Coronary artery (tissue), 2 donors: Measurements from ENCODE around the gene DYRK1B.
"Not testable (repeated sequence)": the region's sequence is repeated elsewhere in the genome, so short reads cannot be mapped to it uniquely, and the experiment has no call there.

Source experiments
- DNase-seq: peaks from one replicate; pipeline ENCODE4 v3.0.0-alpha.2; 2017; ENCODE audit warnings: low spot score
- H3K27ac ChIP-seq, 2 donors: fragments of 200-600 bp; sonication (generic); one replicate each; pipeline ENCODE4 v1.5.1; 2016 to 2019
- H3K4me3 ChIP-seq: fragments of 200-600 bp; sonication (generic); 2 replicates; pipeline ENCODE4 v1.5.1; 2016; ENCODE audit warnings: mild to moderate bottlenecking, moderate library complexity
- TF ChIP-seq, protein P1 (sequence below): fragments of 200-600 bp; sonication (generic); IDR thresholded peaks from one replicate; pipeline ENCODE4 v1.5.1; 2019; ENCODE audit warnings: antibody characterized with exemption

DYRK1B gene

DNA sequence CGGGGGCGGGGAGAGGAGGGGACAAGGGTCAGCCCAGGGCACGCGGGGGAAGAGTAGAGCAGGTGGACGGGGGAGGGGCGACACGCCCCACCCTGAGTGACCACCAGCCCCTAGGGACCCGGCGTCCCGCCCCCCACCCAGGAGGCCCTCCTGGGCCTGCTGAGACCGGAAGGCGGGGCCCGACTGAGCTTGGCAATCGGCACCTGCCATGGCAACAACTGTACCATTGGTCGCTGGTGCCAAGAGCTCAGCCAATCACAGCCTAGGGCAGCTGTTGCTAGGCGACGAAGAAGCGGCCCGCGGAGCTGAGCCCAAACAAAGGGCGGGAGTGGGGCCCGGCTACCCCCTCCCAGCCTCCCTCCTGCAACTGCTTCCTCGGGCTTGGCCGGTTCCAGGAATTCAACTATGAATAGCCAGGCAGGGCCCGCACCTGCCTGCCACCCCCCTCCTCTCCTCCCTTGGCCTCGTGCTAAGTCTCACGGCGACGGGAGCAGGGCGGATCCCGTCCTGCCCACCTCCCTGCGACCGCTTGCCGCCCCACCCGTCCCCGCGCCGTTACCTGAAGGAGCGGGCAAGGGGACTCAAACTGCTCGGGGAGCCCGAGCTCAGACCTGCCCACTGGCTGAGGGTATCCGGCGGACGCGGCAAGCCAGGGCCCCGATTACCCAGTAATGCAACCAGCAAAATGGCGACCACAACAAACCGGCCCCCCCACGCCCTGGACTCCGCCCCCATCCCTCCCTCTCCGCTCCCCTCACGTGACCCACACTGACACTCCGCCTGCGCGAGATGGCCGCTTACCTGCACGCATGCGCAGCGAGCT is at the start of gene DYRK1B:
Gene DYRK1B, minus strand, starts transcription at position 699 of the 823 bp plus-strand sequence. CDS start 2,295 bp downstream, outside the sequence.
- peak within 1 kb of the TSS; percentile 90 to 93 for H3K27ac ChIP-seq
- peak within 1 kb of the TSS; percentile 95 for H3K4me3 ChIP-seq
- TF ChIP-seq, protein P1, sequence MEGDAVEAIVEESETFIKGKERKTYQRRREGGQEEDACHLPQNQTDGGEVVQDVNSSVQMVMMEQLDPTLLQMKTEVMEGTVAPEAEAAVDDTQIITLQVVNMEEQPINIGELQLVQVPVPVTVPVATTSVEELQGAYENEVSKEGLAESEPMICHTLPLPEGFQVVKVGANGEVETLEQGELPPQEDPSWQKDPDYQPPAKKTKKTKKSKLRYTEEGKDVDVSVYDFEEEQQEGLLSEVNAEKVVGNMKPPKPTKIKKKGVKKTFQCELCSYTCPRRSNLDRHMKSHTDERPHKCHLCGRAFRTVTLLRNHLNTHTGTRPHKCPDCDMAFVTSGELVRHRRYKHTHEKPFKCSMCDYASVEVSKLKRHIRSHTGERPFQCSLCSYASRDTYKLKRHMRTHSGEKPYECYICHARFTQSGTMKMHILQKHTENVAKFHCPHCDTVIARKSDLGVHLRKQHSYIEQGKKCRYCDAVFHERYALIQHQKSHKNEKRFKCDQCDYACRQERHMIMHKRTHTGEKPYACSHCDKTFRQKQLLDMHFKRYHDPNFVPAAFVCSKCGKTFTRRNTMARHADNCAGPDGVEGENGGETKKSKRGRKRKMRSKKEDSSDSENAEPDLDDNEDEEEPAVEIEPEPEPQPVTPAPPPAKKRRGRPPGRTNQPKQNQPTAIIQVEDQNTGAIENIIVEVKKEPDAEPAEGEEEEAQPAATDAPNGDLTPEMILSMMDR, result no peak
- peak; percentile 98 for DNase-seq

DNA sequence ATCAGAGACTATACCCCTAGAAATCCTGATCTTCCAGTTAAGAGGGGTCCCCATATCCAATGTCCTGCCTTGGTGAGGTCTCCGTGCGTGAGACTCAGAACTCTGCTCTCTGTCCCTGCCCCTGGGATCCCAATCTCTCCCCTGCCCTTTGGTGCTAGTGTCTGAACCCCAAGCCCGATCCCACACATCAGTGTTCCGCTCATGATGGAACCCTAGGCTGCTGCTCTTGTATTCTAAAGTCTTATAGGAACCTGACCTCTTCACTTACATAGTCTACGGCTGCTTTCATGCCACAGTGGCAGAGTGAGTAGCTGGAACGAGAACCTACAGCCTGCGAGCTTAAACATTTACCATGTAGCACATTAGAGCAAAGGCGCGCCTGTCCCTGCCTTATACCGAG is 48.7 kb upstream of the DYRK1B start:
- H3K4me3 ChIP-seq, H3K27ac ChIP-seq, DNase-seq: not testable (repeated sequence)

- not testable (repeated sequence) for DNase-seq, H3K4me3 ChIP-seq, H3K27ac ChIP-seq
Observed at GRCh38 chr19:39881495-39882110, 47.6 kb upstream of the DYRK1B start.

DNA sequence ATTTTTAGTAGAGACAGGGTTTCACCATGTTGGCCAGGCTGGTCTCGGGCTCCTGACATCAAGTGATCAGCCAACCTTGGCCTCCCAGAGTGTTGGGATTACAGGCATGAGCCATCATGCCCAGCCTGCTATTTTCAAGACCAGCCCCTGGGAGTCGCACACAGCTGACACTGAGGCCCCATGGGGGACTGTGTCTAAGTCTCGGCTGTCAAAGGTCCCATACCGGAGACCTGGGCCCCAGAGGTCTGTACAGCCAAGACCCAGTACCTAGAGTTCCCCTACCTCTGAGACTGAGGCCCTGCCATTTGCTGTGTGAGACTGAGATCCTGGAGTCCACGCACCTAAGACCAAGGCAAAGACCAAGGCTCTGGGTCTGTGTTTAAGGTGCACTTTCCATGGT is 46.3 kb upstream of the DYRK1B start:
- H3K4me3 ChIP-seq, DNase-seq: not testable (repeated sequence)

DNA sequence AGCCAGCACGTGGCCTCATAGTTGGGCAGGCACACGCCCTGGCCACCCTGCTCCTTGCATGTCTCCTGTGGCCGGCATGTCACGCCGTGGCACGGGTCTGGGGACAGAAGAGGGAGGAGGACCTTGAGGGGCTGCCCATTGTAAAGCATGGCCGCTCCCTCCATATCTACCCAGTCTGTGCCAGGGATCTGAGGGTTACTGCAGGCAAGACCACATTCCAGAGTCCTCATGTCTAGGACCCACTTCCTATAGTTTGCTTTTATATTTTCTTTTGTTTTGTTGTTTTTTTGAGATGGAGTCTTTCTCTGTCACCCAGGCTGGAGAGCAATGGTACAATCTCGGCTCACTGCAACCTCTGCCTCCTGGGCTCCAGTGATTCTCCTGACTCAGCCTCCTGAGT is 45.8 kb upstream of the DYRK1B start:
- H3K4me3 ChIP-seq, DNase-seq, H3K27ac ChIP-seq: not testable (repeated sequence)

More for the DNA sequence above, 46.3 kb upstream of the DYRK1B start:
- not testable (repeated sequence) for H3K27ac ChIP-seq

DNA sequence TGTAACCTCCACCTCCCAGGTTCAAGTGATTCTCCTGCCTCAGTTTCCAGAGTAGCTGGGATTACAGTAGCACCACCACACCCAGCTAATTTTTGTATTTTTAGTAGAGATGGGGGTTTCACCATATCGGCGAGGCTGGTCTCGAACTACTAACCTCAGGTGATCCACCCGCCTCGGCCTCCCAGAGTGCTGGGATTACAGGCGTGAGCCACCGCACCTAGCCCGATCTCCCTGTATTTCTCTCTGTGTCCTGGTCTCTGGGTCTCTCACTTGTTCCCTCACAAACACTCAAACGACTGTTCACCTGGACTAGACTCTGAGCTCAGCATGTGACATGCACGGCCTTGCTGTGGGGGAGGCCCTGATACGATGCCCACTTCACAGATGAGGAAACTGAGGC is 44.9 kb upstream of the DYRK1B start:
- not testable (repeated sequence) for DNase-seq, H3K27ac ChIP-seq, H3K4me3 ChIP-seq

- DNase-seq, result no peak
- TF ChIP-seq, protein P1, result no peak
- Histone ChIP-seq H3K4me3 (no peak overlapping the region), H3K27ac (no peak overlapping the region)
Observed at GRCh38 chr19:39878398-39878797, 44.4 kb upstream of the DYRK1B start.

DNA sequence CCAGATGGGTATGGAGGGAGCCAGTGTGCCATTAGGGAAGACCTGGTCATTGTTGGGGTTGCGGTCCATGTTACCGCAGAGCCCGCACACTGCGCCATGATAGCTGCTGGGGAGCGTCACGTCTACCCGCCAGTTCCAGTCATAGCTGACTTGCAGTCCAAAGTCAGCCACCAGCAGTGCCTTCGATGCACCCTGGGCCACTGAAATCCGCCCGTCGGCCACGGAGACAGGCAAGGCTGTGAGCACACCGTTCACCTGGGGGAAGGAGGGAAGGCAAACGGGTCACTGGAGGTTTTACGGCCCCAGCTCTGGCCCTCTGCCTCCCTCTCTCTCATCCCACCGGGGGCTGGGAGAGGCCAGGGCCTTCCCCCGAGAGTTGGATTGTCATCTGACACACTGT is 44.0 kb upstream of the DYRK1B start:
- DNase-seq, H3K4me3 ChIP-seq, H3K27ac ChIP-seq: not testable (repeated sequence)

- H3K27ac ChIP-seq, DNase-seq, H3K4me3 ChIP-seq: not testable (repeated sequence)
Observed at GRCh38 chr19:39877488-39877887, 43.5 kb upstream of the DYRK1B start.

DNA sequence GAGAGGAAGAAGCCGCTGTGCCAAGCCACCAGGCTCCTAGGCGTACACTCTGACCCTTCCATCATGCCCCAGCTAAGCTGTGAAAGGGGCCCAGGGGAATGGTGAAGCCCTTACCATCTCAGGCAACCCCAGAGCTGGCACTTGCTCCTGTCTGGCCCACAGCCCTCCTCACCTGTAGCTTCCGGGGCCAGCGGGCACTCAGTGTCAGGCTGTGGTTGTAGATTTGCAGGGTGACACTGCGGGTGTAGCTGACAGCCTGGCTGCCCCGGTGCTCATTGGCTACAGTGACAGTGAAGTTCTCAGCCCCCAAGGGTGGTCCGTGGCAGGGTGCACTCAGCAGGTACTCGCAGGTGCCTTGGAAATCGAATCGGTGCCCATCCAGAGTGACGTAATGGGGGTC is 42.5 kb upstream of the DYRK1B start:
- H3K27ac ChIP-seq, H3K4me3 ChIP-seq, DNase-seq: not testable (repeated sequence)

DNA sequence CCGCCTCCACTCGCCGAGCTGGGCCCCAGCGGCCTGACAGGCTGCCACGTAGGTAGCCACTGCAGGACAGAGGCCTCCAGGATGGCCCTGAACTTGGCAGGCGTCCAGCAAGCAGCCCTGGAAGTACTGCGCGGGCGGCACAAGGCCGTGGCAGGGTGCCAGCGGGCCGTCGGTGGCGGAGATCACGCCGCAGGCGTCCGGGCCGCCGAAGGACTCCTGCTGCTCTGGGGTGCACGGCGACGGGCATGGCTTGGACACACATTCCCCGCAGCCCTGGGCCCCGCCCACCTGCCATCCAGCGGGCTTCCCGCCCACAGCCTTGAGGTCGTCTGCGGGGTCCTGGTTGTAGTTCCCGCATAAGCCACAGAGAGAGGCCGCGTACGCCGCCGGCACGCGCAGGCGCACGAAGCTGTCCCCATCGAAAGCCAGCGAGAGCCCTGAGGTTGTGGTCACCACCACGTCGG is 41.5 kb upstream of the DYRK1B start:
- not testable (repeated sequence) for DNase-seq, H3K4me3 ChIP-seq, H3K27ac ChIP-seq

GRCh38 chr19:39874404-39874803 is 40.4 kb upstream of the DYRK1B start:
- Histone ChIP-seq H3K27ac (no peak overlapping the region), H3K4me3 (no peak overlapping the region)
- TF ChIP-seq, protein P1, result no peak
- DNase-seq, result no peak
